Kidney epithelial cell (primary cell): ENCODE measurements around the gene NOP14. TPM values are rescaled to one million over a fixed set of nuclear protein-coding genes. Genes with fewer than 3 reads are reported as not detected.
"Not testable (repeated sequence)": the region's sequence is repeated elsewhere in the genome, so short reads cannot be mapped to it uniquely, and the experiment has no call there.

ENCODE experiments used
- DNase-seq: peaks from one replicate; pipeline ENCODE4 v3.0.0-alpha.2; 2010; ENCODE audit warnings: low read depth
- H3K27me3 ChIP-seq: 2 replicates; pipeline ENCODE4 v1.6.0; 2011; ENCODE audit warnings: low read length; ENCODE audit not compliant: control insufficient read depth, insufficient read depth
- H3K36me3 ChIP-seq: 2 replicates; pipeline ENCODE4 v1.5.1; 2011; ENCODE audit warnings: low read length; ENCODE audit not compliant: control insufficient read depth, insufficient read depth
- H3K4me3 ChIP-seq: 2 replicates; pipeline ENCODE4 v1.5.1; 2011; ENCODE audit warnings: low read depth, mild to moderate bottlenecking, control low read depth, low read length
- total RNA-seq: library from RNA; depleted of rRNA; stranded (reverse); fragments of >200 nt; gene quantifications from 2 replicates; pipeline ENCODE4 v1.2.3, GENCODE V29; 2015
- TF ChIP-seq, protein P1 (sequence below): IDR thresholded peaks from 2 replicates; pipeline ENCODE4 v1.5.1; 2011; ENCODE audit warnings: mild to moderate bottlenecking, moderate library complexity, low read length, control low read depth, inconsistent platforms; ENCODE audit not compliant: insufficient read depth, poor library complexity, severe bottlenecking

The NOP14 gene
- total RNA-seq, 1 donor from 2014 or later, result 35.2 TPM

DNA sequence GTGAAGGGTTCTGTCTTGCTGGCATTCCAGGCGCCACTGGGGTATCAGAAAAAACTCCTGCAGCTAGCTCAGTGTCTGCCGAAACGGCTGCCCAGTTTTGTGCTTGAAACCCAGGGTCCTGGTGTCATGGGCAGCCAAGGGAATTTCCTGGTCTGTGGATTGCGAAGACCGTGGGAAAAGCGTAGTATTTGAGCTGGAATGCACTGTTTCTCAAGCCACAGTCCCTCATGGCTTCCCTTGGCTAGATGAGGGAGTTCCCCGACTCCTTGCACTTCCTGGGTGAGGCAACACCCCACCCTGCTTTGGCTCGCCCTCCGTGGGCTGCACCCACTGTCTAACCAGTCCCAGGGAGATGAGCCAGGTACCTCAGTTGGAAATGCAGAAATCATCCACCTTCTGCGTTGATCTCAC lies 40.1 kb downstream of the NOP14 start:
- TF ChIP-seq, protein P1, sequence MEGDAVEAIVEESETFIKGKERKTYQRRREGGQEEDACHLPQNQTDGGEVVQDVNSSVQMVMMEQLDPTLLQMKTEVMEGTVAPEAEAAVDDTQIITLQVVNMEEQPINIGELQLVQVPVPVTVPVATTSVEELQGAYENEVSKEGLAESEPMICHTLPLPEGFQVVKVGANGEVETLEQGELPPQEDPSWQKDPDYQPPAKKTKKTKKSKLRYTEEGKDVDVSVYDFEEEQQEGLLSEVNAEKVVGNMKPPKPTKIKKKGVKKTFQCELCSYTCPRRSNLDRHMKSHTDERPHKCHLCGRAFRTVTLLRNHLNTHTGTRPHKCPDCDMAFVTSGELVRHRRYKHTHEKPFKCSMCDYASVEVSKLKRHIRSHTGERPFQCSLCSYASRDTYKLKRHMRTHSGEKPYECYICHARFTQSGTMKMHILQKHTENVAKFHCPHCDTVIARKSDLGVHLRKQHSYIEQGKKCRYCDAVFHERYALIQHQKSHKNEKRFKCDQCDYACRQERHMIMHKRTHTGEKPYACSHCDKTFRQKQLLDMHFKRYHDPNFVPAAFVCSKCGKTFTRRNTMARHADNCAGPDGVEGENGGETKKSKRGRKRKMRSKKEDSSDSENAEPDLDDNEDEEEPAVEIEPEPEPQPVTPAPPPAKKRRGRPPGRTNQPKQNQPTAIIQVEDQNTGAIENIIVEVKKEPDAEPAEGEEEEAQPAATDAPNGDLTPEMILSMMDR, result no peak

DNA sequence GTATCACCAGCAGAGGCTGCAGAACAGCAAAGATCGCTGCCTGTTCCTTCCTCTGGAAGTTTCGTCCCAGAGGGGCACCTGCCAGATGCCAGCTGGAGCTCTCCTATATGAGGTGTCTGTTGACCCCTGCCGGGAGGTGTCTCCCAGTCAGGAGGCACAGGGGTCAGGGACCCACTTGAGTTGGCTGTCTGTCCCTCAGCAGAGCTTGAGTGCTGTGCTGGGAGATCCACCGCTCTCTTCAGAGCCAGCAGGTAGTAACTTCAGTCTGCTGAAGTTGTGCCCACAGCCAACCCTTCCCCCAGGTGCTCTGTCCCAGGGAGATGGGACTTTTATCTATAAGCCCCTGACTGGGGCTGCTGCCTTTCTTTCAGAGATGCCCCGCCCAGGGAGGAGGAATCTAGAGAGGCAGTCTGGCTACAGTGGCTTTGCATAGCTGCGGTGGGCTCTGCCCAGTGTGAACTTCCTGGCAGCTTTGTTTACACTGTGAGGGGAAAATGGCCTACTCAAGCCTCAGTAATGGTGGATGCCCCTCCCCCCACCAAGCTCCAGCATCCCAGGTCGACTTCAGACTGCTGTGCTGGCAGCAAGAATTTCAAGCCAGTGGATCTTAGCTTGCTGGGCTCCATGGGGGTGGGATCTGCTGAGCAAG lies 40.6 kb downstream of the NOP14 start:
- not testable (repeated sequence) for DNase-seq, H3K27me3 ChIP-seq, H3K4me3 ChIP-seq, H3K36me3 ChIP-seq

More for the DNA sequence above, 40.1 kb downstream of the NOP14 start:
- Histone ChIP-seq H3K27me3 (no peaks in the 10 kb centered on the region), H3K36me3 (no peaks in the 10 kb centered on the region), H3K4me3 (no peak overlapping the region)
- no peak for DNase-seq

DNA sequence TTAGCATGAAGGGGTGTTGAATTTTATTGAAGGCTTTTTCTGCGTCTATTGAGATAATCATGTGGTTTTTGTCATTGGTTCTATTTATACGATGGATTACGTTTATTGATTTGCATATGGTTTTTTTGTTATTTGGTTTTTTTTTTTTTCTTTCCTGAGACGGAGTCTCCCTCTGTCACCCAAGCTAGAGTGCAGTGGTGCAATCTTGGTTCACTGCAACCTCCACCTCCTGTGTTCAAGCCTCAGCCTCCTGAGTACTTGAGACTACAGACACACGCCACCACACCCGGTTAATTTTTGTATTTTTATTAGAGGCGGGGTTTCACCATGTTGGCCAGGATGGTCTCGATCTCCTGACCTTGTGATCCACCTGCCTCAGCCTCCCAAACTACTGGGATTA lies 44.5 kb downstream of the NOP14 start:
- not testable (repeated sequence) for H3K27me3 ChIP-seq, H3K4me3 ChIP-seq, H3K36me3 ChIP-seq, DNase-seq

DNA sequence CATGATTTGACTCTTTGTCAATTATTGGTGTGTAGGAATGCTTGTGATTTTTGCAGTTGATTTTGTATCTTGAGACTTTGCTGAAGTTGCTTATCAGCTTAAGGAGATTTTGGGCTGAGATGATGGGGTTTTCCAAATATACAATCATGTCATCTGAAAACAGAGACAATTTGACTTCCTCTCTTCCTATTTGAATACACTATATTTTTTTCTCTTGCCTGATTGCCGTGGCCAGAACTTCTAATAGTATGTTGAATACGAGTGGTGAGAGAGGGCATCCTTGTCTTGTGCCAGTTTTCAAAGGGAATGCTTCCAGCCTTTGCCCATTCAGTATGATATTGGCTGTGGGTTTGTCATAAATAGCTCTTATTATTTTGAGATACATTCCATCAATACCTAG lies 44.9 kb downstream of the NOP14 start:
- not testable (repeated sequence) for H3K27me3 ChIP-seq, DNase-seq, H3K36me3 ChIP-seq, H3K4me3 ChIP-seq

DNA sequence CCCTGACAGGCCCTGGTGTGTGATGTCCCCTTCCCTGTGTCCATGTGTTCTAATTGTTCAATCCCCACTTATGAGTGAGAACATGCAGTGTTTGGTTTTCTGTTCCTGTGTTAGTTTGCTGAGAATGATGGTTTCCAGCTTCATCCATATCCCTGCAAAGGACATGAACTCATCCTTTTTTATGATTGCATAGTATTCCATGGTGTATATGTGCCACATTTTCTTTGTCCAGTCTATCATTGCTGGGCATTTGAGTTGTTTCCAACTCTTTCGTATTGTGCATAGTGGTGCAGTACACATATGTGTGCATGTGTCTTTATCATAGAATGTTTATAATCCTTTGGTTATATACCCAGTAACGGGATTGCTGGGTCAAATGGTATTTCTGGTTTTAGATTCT lies 46.5 kb downstream of the NOP14 start:
- not testable (repeated sequence) for DNase-seq, H3K4me3 ChIP-seq, H3K27me3 ChIP-seq, H3K36me3 ChIP-seq

DNA sequence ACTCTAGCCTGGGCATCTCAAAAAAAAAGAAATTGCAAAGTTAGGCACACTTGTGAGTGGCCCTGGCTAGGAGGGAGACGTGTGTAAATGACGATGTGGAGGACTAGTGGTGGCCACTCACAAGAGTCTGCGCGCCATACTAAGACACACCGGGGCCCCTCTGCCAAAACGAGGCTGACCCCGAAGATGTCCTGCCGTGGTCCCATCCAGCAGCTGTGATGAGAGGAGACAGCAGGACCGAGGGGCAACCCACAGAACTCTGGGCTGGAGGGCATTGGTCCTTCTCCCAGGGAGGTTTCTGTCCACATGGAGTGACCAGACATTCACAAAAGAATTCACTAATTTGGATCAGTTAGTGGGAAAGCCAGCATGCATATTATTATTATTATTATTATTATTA lies 47.4 kb downstream of the NOP14 start:
- TF ChIP-seq, protein P1, result no peak
- Histone ChIP-seq H3K4me3 (no peak overlapping the region), H3K36me3 (peaks cover 1% of the 10 kb centered on the region), H3K27me3 (no peaks in the 10 kb centered on the region)
- no peak for DNase-seq

DNA sequence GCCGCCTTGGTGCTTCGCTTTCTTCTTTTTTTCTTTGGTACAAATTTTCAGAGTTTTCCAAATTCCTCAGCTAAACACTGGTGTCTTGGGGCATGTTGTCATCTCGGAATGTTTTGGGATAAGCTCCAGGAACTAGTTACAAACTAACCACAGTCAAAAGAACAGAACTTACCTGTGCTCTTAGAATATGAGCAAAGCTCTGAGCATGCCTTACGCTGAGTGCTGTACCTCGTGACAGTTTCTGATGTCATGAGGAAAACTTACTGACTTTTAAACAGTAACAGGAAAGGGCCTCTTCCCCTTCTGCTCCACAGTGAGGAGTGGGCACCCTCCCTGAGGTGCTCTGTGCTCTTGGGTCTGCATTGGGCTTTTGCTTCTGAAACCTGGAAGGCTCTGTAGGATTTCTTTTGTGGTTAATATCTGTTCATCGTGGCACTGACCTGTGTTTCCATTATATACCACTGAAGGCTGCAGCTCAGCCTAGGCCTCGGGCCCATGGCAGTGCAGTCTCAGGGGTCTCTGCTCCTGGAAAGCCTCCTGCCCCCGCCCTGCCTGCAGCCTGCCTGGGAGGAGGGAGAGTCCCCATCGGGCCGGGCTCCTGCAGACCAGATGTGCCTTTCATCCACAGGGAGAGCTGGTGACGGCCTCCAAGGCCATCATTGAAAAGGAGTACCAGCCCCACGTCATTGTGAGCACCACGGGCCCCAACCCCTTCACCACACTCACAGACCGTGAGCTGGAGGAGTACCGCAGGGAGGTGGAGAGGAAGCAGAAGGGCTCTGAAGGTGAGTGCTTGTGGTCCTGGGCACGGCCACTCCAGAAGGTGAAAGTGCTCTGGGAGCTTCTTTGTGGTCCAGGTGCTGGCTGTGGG lies 48.7 kb downstream of the NOP14 start:
- peaks cover 1% of the 10 kb centered on the region for H3K36me3 ChIP-seq
- TF ChIP-seq, protein P1, result no peak

DNA sequence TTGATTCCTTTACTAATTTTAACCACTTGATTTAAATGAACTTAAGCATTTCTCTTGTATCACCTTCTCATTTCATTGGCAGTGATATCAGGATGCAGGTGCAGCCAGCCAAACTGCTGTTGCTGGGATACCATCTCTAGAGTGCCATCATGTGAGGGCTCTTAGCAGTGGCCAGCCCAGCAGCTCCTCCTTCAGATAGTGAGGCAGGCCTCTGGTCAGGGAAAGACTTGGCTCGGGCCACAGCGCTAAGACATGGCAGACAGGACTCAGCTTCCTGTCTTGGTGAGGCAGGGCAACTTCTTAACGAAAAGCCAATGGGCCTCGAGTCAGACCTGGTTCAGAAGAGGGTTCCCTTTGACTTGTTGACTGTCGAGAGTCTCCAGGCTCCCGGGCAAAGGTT lies 50.0 kb downstream of the NOP14 start:
- DNase-seq, result no peak
- Histone ChIP-seq H3K36me3 (peaks cover 1% of the 10 kb centered on the region), H3K27me3 (no peaks in the 10 kb centered on the region), H3K4me3 (no peak overlapping the region)
- TF ChIP-seq, protein P1, result no peak

More for the DNA sequence above, 48.7 kb downstream of the NOP14 start:
- Histone ChIP-seq H3K27me3 (no peaks in the 10 kb centered on the region), H3K4me3 (no peak overlapping the region)
- DNase-seq, result no peak
